ENCODE data around the gene CLCNKA.

Gene CLCNKA

DNA sequence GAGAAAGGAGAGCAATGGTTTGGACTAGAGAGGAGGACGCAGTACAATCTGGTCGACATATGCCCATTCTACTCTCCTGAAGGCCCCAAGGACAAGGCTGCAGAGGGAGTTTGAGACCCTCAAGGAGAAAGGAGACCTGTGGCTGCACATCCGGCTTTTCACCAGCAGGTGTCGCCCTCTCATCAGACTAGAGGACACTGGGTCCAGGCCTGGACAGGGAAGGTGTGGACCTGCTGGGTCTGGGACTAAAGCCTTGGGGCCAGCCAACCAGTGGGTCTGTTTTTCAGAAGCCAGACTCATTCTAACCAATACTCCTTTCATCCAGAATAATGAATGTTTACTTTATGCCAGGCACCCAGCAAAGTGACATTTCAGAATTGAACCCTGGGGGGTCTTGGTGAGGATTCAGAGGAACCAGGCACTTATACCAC, 12.8 kb upstream of the CLCNKA start:
- TF ChIP-seq, protein P1, sequence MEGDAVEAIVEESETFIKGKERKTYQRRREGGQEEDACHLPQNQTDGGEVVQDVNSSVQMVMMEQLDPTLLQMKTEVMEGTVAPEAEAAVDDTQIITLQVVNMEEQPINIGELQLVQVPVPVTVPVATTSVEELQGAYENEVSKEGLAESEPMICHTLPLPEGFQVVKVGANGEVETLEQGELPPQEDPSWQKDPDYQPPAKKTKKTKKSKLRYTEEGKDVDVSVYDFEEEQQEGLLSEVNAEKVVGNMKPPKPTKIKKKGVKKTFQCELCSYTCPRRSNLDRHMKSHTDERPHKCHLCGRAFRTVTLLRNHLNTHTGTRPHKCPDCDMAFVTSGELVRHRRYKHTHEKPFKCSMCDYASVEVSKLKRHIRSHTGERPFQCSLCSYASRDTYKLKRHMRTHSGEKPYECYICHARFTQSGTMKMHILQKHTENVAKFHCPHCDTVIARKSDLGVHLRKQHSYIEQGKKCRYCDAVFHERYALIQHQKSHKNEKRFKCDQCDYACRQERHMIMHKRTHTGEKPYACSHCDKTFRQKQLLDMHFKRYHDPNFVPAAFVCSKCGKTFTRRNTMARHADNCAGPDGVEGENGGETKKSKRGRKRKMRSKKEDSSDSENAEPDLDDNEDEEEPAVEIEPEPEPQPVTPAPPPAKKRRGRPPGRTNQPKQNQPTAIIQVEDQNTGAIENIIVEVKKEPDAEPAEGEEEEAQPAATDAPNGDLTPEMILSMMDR (IDR thresholded peaks at IDR 0.05; ENCODE audit: control insufficient read depth, extremely low read depth, insufficient read depth), result peak; percentile 75
- H3K4me3 ChIP-seq (ENCODE audit: low read depth, low read length), result no peak overlapping the region
- DNase-seq (ENCODE audit: low read depth), result no peak

DNA sequence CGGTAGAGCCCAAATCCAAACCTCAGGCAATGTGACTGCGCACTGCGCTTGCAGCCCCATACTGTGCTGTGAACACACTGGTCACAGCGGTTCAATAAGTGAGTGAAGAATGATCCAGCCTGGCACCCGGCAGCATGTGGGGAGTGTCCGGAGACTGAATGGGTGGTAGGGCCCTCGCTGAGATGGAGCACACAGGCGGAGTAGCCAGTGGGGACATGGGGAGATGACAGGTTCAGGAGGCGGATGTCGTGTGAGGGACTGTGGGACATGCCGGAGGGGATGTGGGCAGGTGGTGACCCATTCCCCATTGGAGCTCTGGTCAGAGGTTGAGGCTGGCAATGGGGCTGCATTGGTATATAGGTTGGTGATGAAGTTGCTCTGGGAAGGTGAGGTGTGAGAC, 12.2 kb upstream of the CLCNKA start:
- no peak overlapping the region for H3K4me3 ChIP-seq (ENCODE audit: low read depth, low read length)
- TF ChIP-seq, protein P1 (IDR thresholded peaks at IDR 0.05; ENCODE audit: control insufficient read depth, extremely low read depth, insufficient read depth), result no peak
- no peak for DNase-seq (ENCODE audit: low read depth)

GRCh38 chr1:16010837-16011236, 11.0 kb upstream of the CLCNKA start:
- TF ChIP-seq, protein P1 (IDR thresholded peaks at IDR 0.05; ENCODE audit: control insufficient read depth, extremely low read depth, insufficient read depth), result no peak
- no peak for DNase-seq (ENCODE audit: low read depth)
- no peak overlapping the region for H3K4me3 ChIP-seq (ENCODE audit: low read depth, low read length)

- no peak overlapping the region for H3K4me3 ChIP-seq (ENCODE audit: low read depth, low read length)
- TF ChIP-seq, protein P1 (IDR thresholded peaks at IDR 0.05; ENCODE audit: control insufficient read depth, extremely low read depth, insufficient read depth), result no peak
- DNase-seq (ENCODE audit: low read depth), result no peak
Measured at GRCh38 chr1:16011936-16012589, 9.8 kb upstream of the CLCNKA start.

DNA sequence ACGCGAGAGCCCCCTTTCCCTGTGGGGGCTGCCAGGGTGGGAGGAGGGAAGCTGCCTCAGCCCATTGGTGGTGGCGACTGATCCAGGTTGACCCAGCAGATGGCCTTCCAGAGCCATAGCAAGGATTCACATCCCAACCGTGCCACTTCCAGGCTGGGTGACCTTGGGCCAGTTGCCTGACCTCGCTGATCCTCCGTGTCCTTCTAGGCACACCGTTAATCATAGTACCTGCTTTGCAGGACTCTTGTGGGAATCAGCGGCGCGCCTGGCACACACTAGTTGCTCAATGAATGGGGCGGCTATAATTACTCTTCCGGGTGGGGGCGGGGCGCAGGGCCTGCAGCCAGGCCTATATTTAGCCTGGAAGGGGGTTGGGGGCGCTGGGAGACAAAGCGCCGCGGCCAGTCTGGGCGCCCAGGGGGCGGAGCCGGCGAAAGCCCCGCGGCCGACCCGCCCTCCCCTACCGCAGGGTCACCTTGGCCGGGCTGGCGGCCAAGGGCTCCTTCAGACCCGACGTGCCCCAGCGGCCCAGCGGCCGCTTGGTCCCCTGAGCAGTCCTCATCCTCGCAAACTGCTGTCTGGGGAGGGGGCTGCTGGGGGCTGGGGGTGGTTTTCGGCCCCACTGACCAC, 9.1 kb upstream of the CLCNKA start:
- no peak overlapping the region for H3K4me3 ChIP-seq (ENCODE audit: low read depth, low read length)
- no peak for DNase-seq (ENCODE audit: low read depth)
- TF ChIP-seq, protein P1 (IDR thresholded peaks at IDR 0.05; ENCODE audit: control insufficient read depth, extremely low read depth, insufficient read depth), result no peak

GRCh38 chr1:16013220-16013907, 8.5 kb upstream of the CLCNKA start:
- TF ChIP-seq, protein P1 (IDR thresholded peaks at IDR 0.05; ENCODE audit: control insufficient read depth, extremely low read depth, insufficient read depth), result no peak
- no peak overlapping the region for H3K4me3 ChIP-seq (ENCODE audit: low read depth, low read length)
- no peak for DNase-seq (ENCODE audit: low read depth)
